Mucosa of rectum (tissue), 2 donors: ENCODE results near the gene AP3S2.

Experiments
- H3K27ac ChIP-seq, 2 donors: one replicate each; pipeline ENCODE4 v1.7.0; 2013; ENCODE audit warnings: inconsistent platforms in 2 of 2, low read depth in 2 of 2, low read length in 2 of 2
- H3K27me3 ChIP-seq, 2 donors: one replicate each; pipeline ENCODE4 v1.7.0; 2013; ENCODE audit warnings: low read length in 2 of 2; ENCODE audit not compliant: control insufficient read depth in 2 of 2, insufficient read depth in 2 of 2
- H3K36me3 ChIP-seq, 2 donors: one replicate each; pipeline ENCODE4 v1.7.0; 2013; ENCODE audit warnings: low read length in 2 of 2; ENCODE audit not compliant: control insufficient read depth in 2 of 2, insufficient read depth in 2 of 2
- H3K4me1 ChIP-seq, 2 donors: one replicate each; pipeline ENCODE4 v1.7.0; 2013; ENCODE audit warnings: low read length in 2 of 2, mild to moderate bottlenecking in 1 of 2; ENCODE audit not compliant: control insufficient read depth in 2 of 2, insufficient read depth in 2 of 2
- H3K4me3 ChIP-seq, 2 donors: one replicate each; pipeline ENCODE4 v1.7.0; 2013; ENCODE audit warnings: low read length in 2 of 2
- H3K9ac ChIP-seq, 2 donors: one replicate each; pipeline ENCODE4 v1.7.0; 2013; ENCODE audit warnings: low read length in 2 of 2, low read depth in 1 of 2, mild to moderate bottlenecking in 1 of 2
- H3K9me3 ChIP-seq, 2 donors: one replicate each; pipeline ENCODE4 v1.7.0; 2013; ENCODE audit warnings: low read length in 2 of 2; ENCODE audit not compliant: control insufficient read depth in 2 of 2
- donor health status: healthy.
- donor health status: Normal muscosa, but diverticular disease.

AP3S2 gene

DNA sequence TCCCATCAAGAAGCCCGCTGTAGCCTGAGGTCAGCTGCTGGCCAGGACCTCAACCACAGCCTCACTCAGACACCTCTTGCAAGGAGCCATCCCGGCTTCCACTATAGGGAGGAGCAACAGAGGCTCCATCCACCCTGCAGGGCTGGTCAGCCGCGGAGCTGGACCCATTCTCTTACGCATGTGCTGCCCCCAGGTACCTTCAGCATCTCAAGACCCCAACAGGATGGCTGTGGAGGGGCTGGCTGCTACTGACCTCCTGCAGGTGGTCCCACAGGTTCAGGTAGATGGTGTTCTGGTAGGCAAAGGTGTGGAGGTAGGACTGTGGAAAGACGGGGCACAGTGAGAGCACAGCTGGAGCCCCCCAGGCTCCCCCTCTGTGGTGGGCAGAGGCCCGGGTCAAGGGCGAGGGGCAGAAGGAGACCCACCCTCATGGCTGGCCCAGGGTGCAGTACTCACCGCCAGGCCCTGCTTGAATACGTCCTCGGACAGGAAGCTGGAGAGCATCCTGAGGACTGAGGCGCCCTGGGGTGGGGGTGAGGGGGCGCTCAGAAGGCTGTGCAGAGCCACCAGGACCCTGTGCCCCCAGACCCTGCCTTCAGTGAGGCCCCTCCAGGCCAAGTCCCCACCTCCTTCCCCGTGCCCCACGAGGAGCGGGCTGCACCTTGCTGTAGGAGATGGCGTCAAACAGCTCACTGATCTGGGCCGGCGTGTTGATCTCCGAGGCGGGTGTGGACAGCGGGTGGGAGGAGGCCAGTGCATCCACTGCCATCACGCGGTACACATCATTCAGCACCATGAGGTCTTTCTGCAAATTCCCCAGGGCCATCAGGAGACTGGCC is 90.6 kb downstream of the AP3S2 start:
- Histone ChIP-seq H3K9me3 (no peaks in the 10 kb centered on the region), H3K36me3 (peaks cover 0 to 15% of the 10 kb centered on the region in 2 donors), H3K4me1 (peaks cover 8 to 12% of the 10 kb centered on the region in 2 donors), H3K27me3 (no peaks in the 10 kb centered on the region), H3K9ac (no peak overlapping the region), H3K4me3 (no peak overlapping the region), H3K27ac (no peak overlapping the region)

DNA sequence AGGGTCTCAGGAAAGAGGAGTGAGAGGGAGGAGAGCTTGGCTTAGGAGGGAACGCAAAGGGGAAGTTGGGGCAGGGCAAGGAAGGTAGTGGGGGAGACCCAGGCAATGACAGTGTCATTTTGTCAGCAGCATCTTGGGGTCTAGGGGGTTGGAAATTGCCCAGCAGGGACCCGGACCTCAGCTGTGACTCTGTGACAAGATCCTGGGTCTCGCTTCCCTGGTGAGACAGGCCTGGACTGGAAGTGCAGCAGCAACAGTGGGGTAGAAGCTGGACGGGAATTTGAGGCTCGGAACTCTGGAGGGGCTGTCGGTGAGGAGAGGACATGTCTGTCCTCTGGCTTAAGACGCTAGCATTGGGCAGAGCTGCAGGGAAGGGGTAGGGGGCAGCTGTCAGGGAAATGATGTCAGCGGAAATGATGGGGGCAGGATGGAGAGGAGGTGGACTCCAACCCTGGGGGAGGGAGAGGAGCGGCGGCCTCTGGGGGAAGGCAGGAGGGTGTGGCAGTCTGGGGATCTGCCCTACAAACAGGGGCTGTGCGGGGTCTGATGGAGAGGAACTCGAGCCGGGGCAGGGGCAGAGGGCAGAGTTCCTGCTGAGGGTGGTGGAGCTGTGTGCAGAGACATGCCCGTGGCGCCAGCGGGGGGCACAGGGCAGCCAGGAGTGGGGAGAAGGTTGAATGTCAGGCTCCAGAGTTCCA is 91.4 kb downstream of the AP3S2 start:
- H3K9me3 ChIP-seq = no peaks in the 10 kb centered on the region
- no peak overlapping the region for H3K27ac ChIP-seq
- peaks cover 8 to 12% of the 10 kb centered on the region in 2 donors for H3K4me1 ChIP-seq
- H3K27me3 ChIP-seq = no peaks in the 10 kb centered on the region
- peaks cover 0 to 20% of the 10 kb centered on the region in 2 donors for H3K36me3 ChIP-seq
- no peak overlapping the region for H3K9ac ChIP-seq
- H3K4me3 ChIP-seq = no peak overlapping the region

DNA sequence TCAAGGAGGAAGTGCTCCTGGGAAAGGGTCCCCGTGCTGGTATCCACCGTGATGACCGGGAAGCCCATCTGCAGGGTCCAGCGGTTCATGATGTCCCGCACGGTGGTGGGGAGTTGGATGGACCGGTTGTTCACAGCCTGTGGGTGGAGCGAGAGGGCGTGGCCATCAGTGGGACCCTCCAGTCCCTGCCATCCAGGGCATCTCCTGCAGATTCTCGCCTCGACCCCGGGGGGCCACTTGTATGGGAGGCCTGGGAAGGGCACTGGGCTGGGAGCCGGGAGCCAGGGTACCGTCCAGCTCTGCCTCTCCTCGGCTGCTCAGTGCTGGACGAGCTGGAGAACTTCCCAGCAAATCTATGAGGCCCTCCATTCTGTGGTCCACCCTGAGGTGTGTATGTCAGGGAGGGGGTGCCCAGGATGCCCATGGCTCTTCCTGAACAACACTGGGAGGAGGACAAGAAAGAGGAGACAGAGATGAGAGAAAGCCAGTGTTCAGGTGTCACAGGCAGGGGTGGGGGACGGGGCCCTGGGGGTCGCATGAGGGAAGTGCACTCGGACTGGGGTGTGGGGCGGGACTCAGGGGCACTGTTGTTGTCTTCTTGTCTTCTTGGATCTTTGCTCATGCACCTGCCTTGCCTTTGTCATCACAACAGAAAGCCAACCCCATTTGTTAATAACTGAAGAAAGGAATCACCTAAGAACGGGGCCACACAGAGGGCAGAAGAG is 92.2 kb downstream of the AP3S2 start:
- Histone ChIP-seq H3K36me3 (peaks cover 0 to 20% of the 10 kb centered on the region in 2 donors), H3K27ac (no peak overlapping the region), H3K4me3 (no peak overlapping the region), H3K9ac (no peak overlapping the region), H3K9me3 (no peaks in the 10 kb centered on the region), H3K27me3 (no peaks in the 10 kb centered on the region), H3K4me1 (peaks cover 3 to 7% of the 10 kb centered on the region in 2 donors)

DNA sequence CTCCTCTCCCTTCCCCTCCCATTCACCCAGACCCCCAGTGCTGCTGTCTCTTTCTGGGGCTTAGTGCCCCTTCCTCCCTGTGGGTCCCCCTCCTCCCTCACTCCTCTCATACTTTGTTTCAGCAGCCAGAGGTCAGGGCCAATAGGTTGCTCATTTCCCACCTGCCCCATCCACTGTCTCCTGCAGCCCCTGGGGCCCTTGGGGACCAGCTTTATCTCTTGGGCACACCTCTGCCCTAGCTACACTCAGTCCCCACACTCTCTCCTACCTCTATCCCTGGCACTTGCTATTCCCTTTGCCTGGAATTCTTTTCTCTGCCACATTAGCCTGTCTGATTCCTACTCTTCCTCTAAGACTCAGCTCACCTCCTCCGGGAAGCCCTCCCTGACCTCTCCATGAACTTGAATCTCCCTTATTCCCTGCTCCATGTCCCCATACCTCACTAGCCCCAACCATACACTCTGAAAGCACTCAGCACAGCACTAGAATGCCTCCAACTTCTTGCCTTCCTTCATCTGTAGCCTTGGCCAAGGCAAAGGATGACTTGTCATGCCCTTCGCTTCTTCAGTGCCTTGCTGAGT is 93.8 kb downstream of the AP3S2 start:
- H3K27ac ChIP-seq = no peak overlapping the region
- H3K9ac ChIP-seq = no peak overlapping the region
- H3K9me3 ChIP-seq = no peaks in the 10 kb centered on the region
- no peaks in the 10 kb centered on the region for H3K27me3 ChIP-seq
- H3K4me1 ChIP-seq = no peaks in the 10 kb centered on the region
- no peak overlapping the region for H3K4me3 ChIP-seq
- peaks cover 0 to 20% of the 10 kb centered on the region in 2 donors for H3K36me3 ChIP-seq

DNA sequence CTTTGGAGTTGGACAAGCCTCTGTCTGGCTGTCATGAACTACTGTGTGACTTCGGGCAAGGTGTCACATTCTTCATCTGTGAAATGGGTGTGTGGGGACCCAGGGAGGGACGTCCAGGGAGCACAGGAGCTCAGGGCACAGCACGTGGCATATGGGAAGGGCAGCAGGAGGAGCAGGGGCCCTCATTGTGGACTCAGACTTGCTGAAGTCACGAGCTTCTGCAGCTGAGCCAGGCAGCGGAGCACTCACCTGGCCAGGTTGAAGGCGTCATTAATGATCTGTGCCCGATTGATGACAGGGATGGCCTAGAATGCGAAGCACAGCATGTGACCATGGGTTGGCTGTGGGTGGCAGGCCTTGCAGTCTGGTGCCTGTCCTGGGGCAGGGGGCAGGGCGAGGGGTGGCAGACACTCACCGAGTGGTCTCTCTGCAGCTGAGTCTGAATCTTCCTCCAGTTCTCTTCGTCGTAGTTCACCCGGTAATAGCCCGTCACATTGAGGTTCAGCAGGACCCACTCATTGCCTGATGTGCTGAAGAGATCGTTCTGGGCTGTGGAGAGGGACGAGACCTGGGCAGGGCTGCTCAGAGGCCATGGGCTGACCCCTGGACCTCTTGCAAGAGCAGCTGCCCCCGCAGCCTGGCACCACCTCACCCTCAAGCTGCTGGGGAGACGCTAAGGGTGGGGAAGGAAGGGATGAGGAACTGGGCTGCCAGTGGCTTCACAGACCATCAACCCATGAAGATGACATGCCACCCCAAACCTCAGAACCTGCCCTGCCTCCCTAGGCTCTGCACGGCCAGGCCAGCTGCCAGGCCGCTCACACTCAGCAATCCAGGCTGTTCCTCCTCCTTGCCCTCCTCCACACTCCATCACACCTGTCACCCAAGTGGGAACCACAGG is 94.5 kb downstream of the AP3S2 start:
- H3K27me3 ChIP-seq = no peaks in the 10 kb centered on the region
- no peak overlapping the region for H3K27ac ChIP-seq
- H3K36me3 ChIP-seq = peaks cover 0 to 20% of the 10 kb centered on the region in 2 donors
- H3K4me1 ChIP-seq = peaks cover 3 to 5% of the 10 kb centered on the region in 2 donors
- no peak overlapping the region for H3K4me3 ChIP-seq
- no peak overlapping the region for H3K9ac ChIP-seq
- H3K9me3 ChIP-seq = no peaks in the 10 kb centered on the region

DNA sequence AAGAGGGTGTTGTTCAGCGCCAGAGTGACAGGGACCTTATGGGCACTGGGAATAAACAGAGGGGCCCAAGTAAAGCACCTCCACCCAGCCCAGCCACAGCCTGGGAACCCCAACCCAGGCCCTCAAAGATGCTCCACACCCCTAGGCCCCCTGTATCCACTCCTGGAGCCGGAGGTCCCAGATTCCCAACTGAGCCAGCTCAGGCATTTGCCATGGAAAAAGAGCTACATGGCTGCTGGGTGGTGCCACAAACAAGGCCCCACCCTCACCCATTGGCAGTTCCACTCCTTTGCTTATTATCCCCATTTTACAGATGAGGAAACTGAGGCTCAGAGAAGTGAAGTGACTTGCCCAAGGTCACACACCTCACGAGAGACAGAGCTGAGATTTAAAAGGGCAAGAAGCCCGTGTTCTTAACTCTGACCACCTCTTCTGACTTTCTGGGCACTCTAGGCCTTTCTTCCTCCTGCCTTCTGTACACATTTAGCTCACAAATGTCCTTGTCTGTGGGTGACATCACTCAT is 96.1 kb downstream of the AP3S2 start:
- H3K9ac ChIP-seq = no peak overlapping the region
- no peaks in the 10 kb centered on the region for H3K9me3 ChIP-seq
- peaks cover 0 to 18% of the 10 kb centered on the region in 2 donors for H3K36me3 ChIP-seq
- no peak overlapping the region for H3K27ac ChIP-seq
- H3K4me1 ChIP-seq = peaks cover 3 to 5% of the 10 kb centered on the region in 2 donors
- H3K27me3 ChIP-seq = no peaks in the 10 kb centered on the region
- no peak overlapping the region for H3K4me3 ChIP-seq

DNA sequence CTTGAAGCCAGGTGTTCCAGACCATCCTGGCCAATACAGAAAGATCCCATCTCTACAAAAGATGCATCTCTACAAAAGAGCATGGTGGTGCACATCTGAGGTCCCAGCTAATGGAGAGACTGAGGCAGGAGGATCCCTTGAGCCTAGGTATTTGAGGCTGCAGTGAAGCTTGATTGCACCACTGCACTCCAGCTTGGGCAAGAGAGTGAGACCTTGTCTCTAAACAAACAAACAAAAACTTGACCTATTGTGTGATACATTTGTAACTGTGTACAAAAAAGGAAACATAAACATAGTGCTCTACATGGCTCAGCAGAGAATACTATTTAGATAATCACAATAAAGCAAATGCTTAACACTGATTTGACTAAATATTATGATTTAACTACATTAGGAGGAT is 97.8 kb downstream of the AP3S2 start:
- Histone ChIP-seq H3K9me3 (no peaks in the 10 kb centered on the region), H3K36me3 (peaks cover under 1 to 16% of the 10 kb centered on the region in 2 donors), H3K27ac (no peak overlapping the region), H3K27me3 (no peaks in the 10 kb centered on the region), H3K9ac (no peak overlapping the region), H3K4me3 (no peak overlapping the region), H3K4me1 (peaks cover 3 to 5% of the 10 kb centered on the region in 2 donors)

DNA sequence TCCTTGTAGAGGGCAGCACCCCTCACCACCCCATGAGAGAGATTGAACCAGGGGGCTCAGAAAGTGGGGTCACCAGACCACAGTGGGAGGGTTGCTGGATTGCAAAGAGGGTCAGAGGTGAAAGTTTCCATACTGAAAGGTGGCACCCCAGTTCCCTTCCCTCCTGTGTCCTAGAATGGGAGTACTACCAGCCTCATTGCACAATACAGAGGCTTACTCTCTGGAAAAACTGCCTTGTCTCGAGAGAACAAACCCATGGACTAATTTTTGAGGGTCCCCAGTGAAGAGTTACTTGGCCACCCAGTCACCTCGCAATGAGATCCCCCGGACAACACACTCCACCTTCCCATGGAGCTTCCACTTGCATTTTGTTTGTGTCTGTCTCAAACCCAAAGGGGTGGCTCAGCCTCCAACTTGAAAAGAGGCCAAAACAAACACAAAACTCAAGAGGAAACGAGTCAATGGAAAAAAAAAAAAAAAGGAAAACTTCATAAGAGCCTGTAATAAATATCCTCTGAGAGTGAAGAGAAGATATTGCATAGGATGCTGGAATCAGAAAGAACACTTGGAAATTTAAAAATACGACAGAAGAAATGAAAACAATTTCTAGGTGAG is 99.1 kb downstream of the AP3S2 start:
- peaks cover 3 to 5% of the 10 kb centered on the region in 2 donors for H3K4me1 ChIP-seq
- no peaks in the 10 kb centered on the region for H3K27me3 ChIP-seq
- H3K9me3 ChIP-seq = no peaks in the 10 kb centered on the region
- no peak overlapping the region for H3K27ac ChIP-seq
- peak overlapping the region in 1 of 2 donors; percentile 2 for H3K4me3 ChIP-seq
- H3K36me3 ChIP-seq = peaks cover 2 to 16% of the 10 kb centered on the region in 2 donors
- peak overlapping the region in 1 of 2 donors; percentile 9 for H3K9ac ChIP-seq
